Raji (cell line): ENCODE data around the gene ACTBL2.

ENCODE experiments used
- POLR2A ChIP-seq: IDR thresholded peaks from 2 replicates; pipeline ENCODE4 v1.6.1; 2011; ENCODE audit warnings: low read depth, low read length, control low read depth; ENCODE audit not compliant: insufficient read depth

Gene ACTBL2

GRCh38 chr5:57495285-57496086 is 12.9 kb upstream of the ACTBL2 start:
- no peak for TF ChIP-seq POLR2A

- TF ChIP-seq POLR2A: no peak
Measured at GRCh38 chr5:57494104-57495098, 11.8 kb upstream of the ACTBL2 start.

GRCh38 chr5:57493034-57493433 is 10.4 kb upstream of the ACTBL2 start:
- no peak for TF ChIP-seq POLR2A

GRCh38 chr5:57492632-57493031 is 10.0 kb upstream of the ACTBL2 start:
- no peak for TF ChIP-seq POLR2A

GRCh38 chr5:57491369-57491965 is 8.9 kb upstream of the ACTBL2 start:
- TF ChIP-seq POLR2A: no peak

- no peak for TF ChIP-seq POLR2A
Measured at GRCh38 chr5:57488215-57488955, 5.8 kb upstream of the ACTBL2 start.

GRCh38 chr5:57486027-57486602 is 3.5 kb upstream of the ACTBL2 start:
- no peak for TF ChIP-seq POLR2A

GRCh38 chr5:57478826-57479225 is 3.8 kb downstream of the ACTBL2 start:
- TF ChIP-seq POLR2A: no peak

- no peak for TF ChIP-seq POLR2A
Measured at GRCh38 chr5:57476601-57477056, 6.0 kb downstream of the ACTBL2 start.

GRCh38 chr5:57470339-57470738 is 12.3 kb downstream of the ACTBL2 start:
- no peak for TF ChIP-seq POLR2A

- no peak for TF ChIP-seq POLR2A
Measured at GRCh38 chr5:57468481-57469163, 14.0 kb downstream of the ACTBL2 start.

GRCh38 chr5:57466544-57466943 is 16.1 kb downstream of the ACTBL2 start:
- no peak for TF ChIP-seq POLR2A

GRCh38 chr5:57458443-57458842 is 24.2 kb downstream of the ACTBL2 start:
- TF ChIP-seq POLR2A: no peak
